ENCODE measurements around the gene APLP2.

DNA sequence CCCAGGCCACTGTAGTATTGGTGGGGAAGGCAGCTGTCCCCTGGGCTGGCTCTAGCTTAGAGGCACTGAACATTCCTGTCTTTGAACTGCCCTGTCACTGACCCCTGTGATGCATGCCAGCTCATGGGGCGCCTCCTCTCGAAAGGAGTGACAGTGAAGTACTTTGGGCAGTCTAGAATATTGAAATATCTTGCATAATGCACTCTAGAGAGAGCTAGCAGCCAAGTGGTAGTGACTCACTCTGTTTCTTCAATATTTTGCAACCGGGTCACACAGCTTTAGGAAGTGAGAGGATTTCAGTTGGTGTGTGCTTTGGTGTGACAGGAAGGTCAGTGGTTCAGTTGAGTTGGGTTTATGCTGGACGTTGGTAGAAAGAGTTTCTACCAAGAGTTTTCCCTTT is 54.4 kb downstream of the APLP2 start:
- TF ChIP-seq, protein P1, sequence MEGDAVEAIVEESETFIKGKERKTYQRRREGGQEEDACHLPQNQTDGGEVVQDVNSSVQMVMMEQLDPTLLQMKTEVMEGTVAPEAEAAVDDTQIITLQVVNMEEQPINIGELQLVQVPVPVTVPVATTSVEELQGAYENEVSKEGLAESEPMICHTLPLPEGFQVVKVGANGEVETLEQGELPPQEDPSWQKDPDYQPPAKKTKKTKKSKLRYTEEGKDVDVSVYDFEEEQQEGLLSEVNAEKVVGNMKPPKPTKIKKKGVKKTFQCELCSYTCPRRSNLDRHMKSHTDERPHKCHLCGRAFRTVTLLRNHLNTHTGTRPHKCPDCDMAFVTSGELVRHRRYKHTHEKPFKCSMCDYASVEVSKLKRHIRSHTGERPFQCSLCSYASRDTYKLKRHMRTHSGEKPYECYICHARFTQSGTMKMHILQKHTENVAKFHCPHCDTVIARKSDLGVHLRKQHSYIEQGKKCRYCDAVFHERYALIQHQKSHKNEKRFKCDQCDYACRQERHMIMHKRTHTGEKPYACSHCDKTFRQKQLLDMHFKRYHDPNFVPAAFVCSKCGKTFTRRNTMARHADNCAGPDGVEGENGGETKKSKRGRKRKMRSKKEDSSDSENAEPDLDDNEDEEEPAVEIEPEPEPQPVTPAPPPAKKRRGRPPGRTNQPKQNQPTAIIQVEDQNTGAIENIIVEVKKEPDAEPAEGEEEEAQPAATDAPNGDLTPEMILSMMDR (IDR thresholded peaks at IDR 0.05; ENCODE audit: poor library complexity), result no peak
- no peak for TF ChIP-seq EZH2 (IDR thresholded peaks at IDR 0.05; ENCODE audit: borderline replicate concordance)
- TF ChIP-seq EZH2phosphoT487 (IDR thresholded peaks at IDR 0.05; ENCODE audit: low read depth, severe bottlenecking, unreplicated experiment), result no peak

Measured in hepatocyte (in vitro differentiated cells).